LNCaP clone FGC (cell line): ENCODE data around the gene ZFP36L1.

Experiments
- DNase-seq: peaks from one replicate; pipeline ENCODE4 v3.0.0-alpha.2; 2011; ENCODE audit warnings: low read depth
- H3K4me3 ChIP-seq: 2 replicates; pipeline ENCODE4 v1.5.1; 2011; ENCODE audit warnings: mild to moderate bottlenecking, low read depth, low read length, control low read depth
- CTCF ChIP-seq: IDR thresholded peaks from 2 replicates; pipeline ENCODE4 v1.5.1; 2012; ENCODE audit warnings: mild to moderate bottlenecking; ENCODE audit not compliant: control insufficient read depth, insufficient read depth; ENCODE audit errors: extremely low read depth

The ZFP36L1 gene

GRCh38 chr14:68791078-68791901 lies 1.6 kb downstream of the ZFP36L1 start:
- DNase-seq, result no peak
- H3K4me3 ChIP-seq, result peak overlapping the region; percentile 96
- no peak for TF ChIP-seq CTCF

- TF ChIP-seq CTCF, result no peak
- DNase-seq, result no peak
- H3K4me3 ChIP-seq, result peak overlapping the region; percentile 96
These were observed 2.2 kb downstream of the ZFP36L1 start for GRCh38 chr14:68790644-68791077.

GRCh38 chr14:68789821-68790643 lies 2.8 kb downstream of the ZFP36L1 start:
- TF ChIP-seq CTCF, result no peak
- no peak overlapping the region for H3K4me3 ChIP-seq
- no peak for DNase-seq

- no peak overlapping the region for H3K4me3 ChIP-seq
These were observed 3.7 kb downstream of the ZFP36L1 start for GRCh38 chr14:68788996-68789820.

GRCh38 chr14:68788275-68788995 lies 4.4 kb downstream of the ZFP36L1 start:
- DNase-seq, result no peak
- H3K4me3 ChIP-seq, result no peak overlapping the region
- no peak for TF ChIP-seq CTCF

More at GRCh38 chr14:68788996-68789820, 3.7 kb downstream of the ZFP36L1 start:
- DNase-seq, result no peak
- TF ChIP-seq CTCF, result no peak
